ENCODE results near the gene RAPGEF3.
A peak's percentile ranks its signal among the peaks of the same experiment; 100 is the strongest.

RAPGEF3 gene

DNA sequence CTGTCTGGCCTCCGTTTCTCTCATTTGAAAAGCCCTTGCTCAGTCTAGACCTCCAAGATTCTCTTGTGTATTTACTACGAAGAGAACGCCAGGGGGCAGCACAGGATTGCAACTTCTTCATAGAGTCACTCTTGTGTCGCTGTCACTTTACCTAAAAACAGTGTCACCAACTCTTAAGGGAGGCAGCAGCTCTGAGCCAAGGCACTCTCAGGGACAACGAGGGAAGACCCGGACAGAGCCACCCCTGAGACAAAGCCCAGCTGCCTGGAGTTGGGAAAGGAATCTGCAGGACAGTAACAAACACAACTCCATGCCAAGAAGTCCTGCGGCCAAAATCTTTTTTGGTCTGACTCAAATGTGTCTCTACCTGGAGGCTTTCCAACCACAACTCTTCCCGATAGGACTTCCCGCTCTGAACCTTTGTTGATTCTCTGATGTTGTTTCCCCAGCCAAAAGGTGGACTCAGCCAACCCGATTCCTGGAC is 43.2 kb downstream of the RAPGEF3 start:
- no peaks in the 10 kb centered on the region for H3K9me3 Mint-ChIP-seq
- peak; percentile 72 for TF ChIP-seq CTCF (IDR thresholded peaks at IDR 0.05)
- peak; percentile 82 for DNase-seq
- no peak overlapping the region for H3K4me3 Mint-ChIP-seq
- H3K27me3 Mint-ChIP-seq (ENCODE audit: low read depth, poor library complexity), result peaks cover 3% of the 10 kb centered on the region
- peaks cover 35% of the 10 kb centered on the region for H3K4me1 Mint-ChIP-seq
- no peaks in the 10 kb centered on the region for H3K36me3 Mint-ChIP-seq (ENCODE audit: low read depth)
- no peak overlapping the region for H3K27ac Mint-ChIP-seq

GRCh38 chr12:47714826-47715386 is 43.8 kb downstream of the RAPGEF3 start:
- H3K9me3 Mint-ChIP-seq, result no peaks in the 10 kb centered on the region
- DNase-seq, result no peak
- no peak overlapping the region for H3K27ac Mint-ChIP-seq
- H3K4me3 Mint-ChIP-seq, result no peak overlapping the region
- TF ChIP-seq CTCF (IDR thresholded peaks at IDR 0.05), result no peak
- H3K27me3 Mint-ChIP-seq (ENCODE audit: low read depth, poor library complexity), result peaks cover 3% of the 10 kb centered on the region
- peaks cover 35% of the 10 kb centered on the region for H3K4me1 Mint-ChIP-seq
- no peaks in the 10 kb centered on the region for H3K36me3 Mint-ChIP-seq (ENCODE audit: low read depth)

- Mint-ChIP-seq H3K27ac (no peak overlapping the region), H3K27me3 (ENCODE audit: low read depth, poor library complexity) (peaks cover 3% of the 10 kb centered on the region), H3K4me3 (no peak overlapping the region), H3K36me3 (ENCODE audit: low read depth) (no peaks in the 10 kb centered on the region), H3K9me3 (no peaks in the 10 kb centered on the region), H3K4me1 (peaks cover 28% of the 10 kb centered on the region)
- DNase-seq, result no peak
- no peak for TF ChIP-seq CTCF (IDR thresholded peaks at IDR 0.05)
Measured at GRCh38 chr12:47712171-47712570, 46.5 kb downstream of the RAPGEF3 start.

GRCh38 chr12:47711448-47711847 is 47.2 kb downstream of the RAPGEF3 start:
- no peaks in the 10 kb centered on the region for H3K36me3 Mint-ChIP-seq (ENCODE audit: low read depth)
- peaks cover 3% of the 10 kb centered on the region for H3K27me3 Mint-ChIP-seq (ENCODE audit: low read depth, poor library complexity)
- peaks cover 26% of the 10 kb centered on the region for H3K4me1 Mint-ChIP-seq
- H3K27ac Mint-ChIP-seq, result no peak overlapping the region
- no peak for TF ChIP-seq CTCF (IDR thresholded peaks at IDR 0.05)
- H3K9me3 Mint-ChIP-seq, result no peaks in the 10 kb centered on the region
- no peak overlapping the region for H3K4me3 Mint-ChIP-seq
- no peak for DNase-seq

GRCh38 chr12:47710278-47710677 is 48.4 kb downstream of the RAPGEF3 start:
- H3K4me3 Mint-ChIP-seq, result no peak overlapping the region
- DNase-seq, result no peak
- no peaks in the 10 kb centered on the region for H3K36me3 Mint-ChIP-seq (ENCODE audit: low read depth)
- no peak for TF ChIP-seq CTCF (IDR thresholded peaks at IDR 0.05)
- H3K27me3 Mint-ChIP-seq (ENCODE audit: low read depth, poor library complexity), result peaks cover 3% of the 10 kb centered on the region
- H3K4me1 Mint-ChIP-seq, result peaks cover 20% of the 10 kb centered on the region
- H3K27ac Mint-ChIP-seq, result no peak overlapping the region
- no peaks in the 10 kb centered on the region for H3K9me3 Mint-ChIP-seq

DNA sequence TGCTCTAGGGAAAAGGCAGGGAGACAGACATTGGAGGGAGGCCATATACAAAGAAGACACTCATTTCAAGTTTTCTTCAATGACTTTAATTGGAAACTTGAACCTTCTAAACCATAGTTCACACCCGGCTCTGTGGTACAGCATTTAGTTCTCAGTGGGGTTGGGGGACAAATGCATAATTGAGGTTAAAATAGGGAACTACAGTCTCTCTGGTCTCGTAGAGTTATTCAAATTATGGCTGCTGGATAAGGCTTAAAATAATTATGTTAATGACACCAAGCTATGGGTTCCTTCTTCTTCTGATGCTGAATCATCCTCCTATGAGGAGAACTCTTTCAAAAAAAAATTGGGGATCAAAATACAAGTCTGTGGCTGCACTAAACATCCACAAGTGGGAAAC is 49.0 kb downstream of the RAPGEF3 start:
- no peak for TF ChIP-seq CTCF (IDR thresholded peaks at IDR 0.05)
- peaks cover 3% of the 10 kb centered on the region for H3K27me3 Mint-ChIP-seq (ENCODE audit: low read depth, poor library complexity)
- no peaks in the 10 kb centered on the region for H3K36me3 Mint-ChIP-seq (ENCODE audit: low read depth)
- no peak overlapping the region for H3K27ac Mint-ChIP-seq
- DNase-seq, result no peak
- H3K4me1 Mint-ChIP-seq, result peaks cover 22% of the 10 kb centered on the region
- H3K9me3 Mint-ChIP-seq, result no peaks in the 10 kb centered on the region
- H3K4me3 Mint-ChIP-seq, result no peak overlapping the region

Data from nephron progenitor cell (in vitro differentiated cells).